ENCODE data around the gene SUPT4H1. TPM values are rescaled to one million over a fixed set of nuclear protein-coding genes. Genes with fewer than 3 reads are reported as not detected.

SUPT4H1 gene
- polyA plus RNA-seq, 1 donor (not counting 4 experiments of a cell fraction or from before 2014, with no cell fraction given) = 206 TPM

- TF ChIP-seq EZH2 (IDR thresholded peaks at IDR 0.05; ENCODE audit: low read length) (no peak), CTCF (optimal IDR thresholded peaks at IDR 0.05 in 1 of 3, IDR thresholded peaks at IDR 0.05 in 1 of 3, conservative IDR thresholded peaks at IDR 0.05 in 1 of 3; ENCODE audit: extremely low read depth in 1 of 3, insufficient read depth in 2 of 3, low read length in 3 of 3) (no peak)
- DNase-seq (ENCODE audit: low read depth, low spot score) (no peak), FAIRE-seq (no peak)
- Histone ChIP-seq H3K27ac (ENCODE audit: control insufficient read depth, insufficient read depth, low read length) (no peak overlapping the region), H3K27me3 (ENCODE audit: control insufficient read depth, extremely low read depth, insufficient read depth, low read length) (no peaks in the 10 kb centered on the region), H3K4me2 (ENCODE audit: control insufficient read depth, extremely low read depth, insufficient read depth, low read depth, low read length) (peak overlapping the region; percentile 43), H3K9me1 (ENCODE audit: control insufficient read depth, extremely low read depth, insufficient read depth, low read length) (no peaks in the 10 kb centered on the region), H3K9ac (ENCODE audit: control insufficient read depth, extremely low read depth, insufficient read depth, low read length) (no peak overlapping the region), H3K79me2 (ENCODE audit: control insufficient read depth, insufficient read depth, low read length) (peaks cover 52% of the 10 kb centered on the region), H3K4me1 (ENCODE audit: control insufficient read depth, extremely low read depth, insufficient read depth, low read length) (peaks cover 36% of the 10 kb centered on the region), H3K9me3 (ENCODE audit: control insufficient read depth, low read depth, low read length) (no peaks in the 10 kb centered on the region), H2AFZ (ENCODE audit: control insufficient read depth, low read length) (no peak overlapping the region), H3K4me3 (ENCODE audit: control insufficient read depth in 2 of 3, extremely low read depth in 1 of 3, insufficient read depth in 2 of 3, low read depth in 1 of 3, low read length in 3 of 3) (no peak overlapping the region), H4K20me1 (ENCODE audit: control insufficient read depth, extremely low read depth, insufficient read depth, low read length) (no peaks in the 10 kb centered on the region), H3K36me3 (ENCODE audit: control insufficient read depth in 2 of 2, extremely low read depth in 1 of 2, insufficient read depth in 2 of 2, low read length in 2 of 2) (peaks cover 1 to 5% of the 10 kb centered on the region in 2 experiments)
- dilution Hi-C loops (cut with MboI; ENCODE audit: extremely low pct_ligation_motif_present, low sequenced_read_pairs) = no loop called here
Measured at GRCh38 chr17:58384897-58385296, 32.9 kb upstream of the SUPT4H1 start.

GRCh38 chr17:58383892-58384462 lies 32.0 kb upstream of the SUPT4H1 start:
- FAIRE-seq = peak; percentile 71
- no peak overlapping the region for H2AFZ ChIP-seq (ENCODE audit: control insufficient read depth, low read length)
- peak overlapping the region; percentile 43 for H3K4me2 ChIP-seq (ENCODE audit: control insufficient read depth, extremely low read depth, insufficient read depth, low read depth, low read length)
- H3K4me1 ChIP-seq (ENCODE audit: control insufficient read depth, extremely low read depth, insufficient read depth, low read length) = peaks cover 31% of the 10 kb centered on the region
- no peaks in the 10 kb centered on the region for H4K20me1 ChIP-seq (ENCODE audit: control insufficient read depth, extremely low read depth, insufficient read depth, low read length)
- dilution Hi-C loops (cut with MboI; ENCODE audit: extremely low pct_ligation_motif_present, low sequenced_read_pairs) = no loop called here
- TF ChIP-seq EZH2 (IDR thresholded peaks at IDR 0.05; ENCODE audit: low read length) = no peak
- no peak for TF ChIP-seq CTCF (optimal IDR thresholded peaks at IDR 0.05 in 1 of 3, IDR thresholded peaks at IDR 0.05 in 1 of 3, conservative IDR thresholded peaks at IDR 0.05 in 1 of 3; ENCODE audit: extremely low read depth in 1 of 3, insufficient read depth in 2 of 3, low read length in 3 of 3)
- no peaks in the 10 kb centered on the region for H3K27me3 ChIP-seq (ENCODE audit: control insufficient read depth, extremely low read depth, insufficient read depth, low read length)
- H3K36me3 ChIP-seq (ENCODE audit: control insufficient read depth in 2 of 2, extremely low read depth in 1 of 2, insufficient read depth in 2 of 2, low read length in 2 of 2) = peaks cover 1 to 5% of the 10 kb centered on the region in 2 experiments
- peaks cover 52% of the 10 kb centered on the region for H3K79me2 ChIP-seq (ENCODE audit: control insufficient read depth, insufficient read depth, low read length)
- no peaks in the 10 kb centered on the region for H3K9me1 ChIP-seq (ENCODE audit: control insufficient read depth, extremely low read depth, insufficient read depth, low read length)
- H3K27ac ChIP-seq (ENCODE audit: control insufficient read depth, insufficient read depth, low read length) = peak overlapping the region; percentile 43
- H3K9me3 ChIP-seq (ENCODE audit: control insufficient read depth, low read depth, low read length) = no peaks in the 10 kb centered on the region
- H3K9ac ChIP-seq (ENCODE audit: control insufficient read depth, extremely low read depth, insufficient read depth, low read length) = no peak overlapping the region
- DNase-seq (ENCODE audit: low read depth, low spot score) = peak; percentile 35
- H3K4me3 ChIP-seq (ENCODE audit: control insufficient read depth in 2 of 3, extremely low read depth in 1 of 3, insufficient read depth in 2 of 3, low read depth in 1 of 3, low read length in 3 of 3) = no peak overlapping the region
